Upper lobe of left lung (tissue), 6 donors: ENCODE measurements around the gene WDR45B. TPM values are rescaled to one million over a fixed set of nuclear protein-coding genes. Genes with fewer than 3 reads are reported as not detected.
A peak's percentile ranks its signal among the peaks of the same experiment; 100 is the strongest.
"Not testable (repeated sequence)": the region's sequence is repeated elsewhere in the genome, so short reads cannot be mapped to it uniquely, and the experiment has no call there.

ENCODE experiments used
- ATAC-seq, 2 donors: fragments of 200-7000 bp; cut with Tn5 transposase; one replicate each; pipeline ENCODE4 v1.9.1; 2022; ENCODE audit warnings: mild to moderate bottlenecking in 2 of 2, moderate library complexity in 2 of 2; ENCODE audit not compliant: low FRiP score in 2 of 2
- DNase-seq, 2 donors: peaks; one replicate each; pipeline ENCODE4 v3.0.0-alpha.2; 2019 to 2020
- H3K27ac ChIP-seq, 4 donors: fragments of 200-600 bp; sonication (generic); one replicate each; pipeline ENCODE4 v1.5.1; 2016 to 2019
- H3K27me3 ChIP-seq, 4 donors: fragments of 200-600 bp; sonication (generic); one replicate each; pipeline ENCODE4 v1.5.1; 2017 to 2019
- H3K36me3 ChIP-seq, 4 donors: fragments of 200-600 bp; sonication (generic); one replicate each; pipeline ENCODE4 v1.5.1; 2016 to 2019
- H3K4me1 ChIP-seq, 4 donors: fragments of 200-600 bp; sonication (generic); one replicate each; pipeline ENCODE4 v1.5.1; 2018 to 2019
- H3K4me3 ChIP-seq, 4 donors: fragments of 200-600 bp; sonication (generic); one replicate each; pipeline ENCODE4 v1.5.1; 2017 to 2019; ENCODE audit warnings: mild to moderate bottlenecking in 2 of 4, moderate library complexity in 1 of 4
- H3K9me3 ChIP-seq, 4 donors: fragments of 200-600 bp; sonication (generic); one replicate each; pipeline ENCODE4 v1.5.1; 2018 to 2019
- CTCF ChIP-seq, 6 experiments: fragments of 450-650 bp in 4 of 6; fragments of 200-600 bp in 2 of 6; sonication (generic) in 2 of 6; IDR thresholded peaks; one replicate each; pipeline ENCODE4 v1.5.1; 2016 to 2019; ENCODE audit warnings: antibody characterized with exemption in 6 of 6
- EP300 ChIP-seq, 4 donors: sonication (generic); formaldehyde crosslinking; IDR thresholded peaks; one replicate each; pipeline ENCODE4 v1.5.1; 2017; ENCODE audit warnings: antibody characterized with exemption in 4 of 4, control low read depth in 2 of 4
- POLR2A ChIP-seq, 4 donors: fragments of 450-650 bp; IDR thresholded peaks; one replicate each; pipeline ENCODE4 v1.5.1; 2016 to 2017; ENCODE audit warnings: antibody characterized with exemption in 4 of 4, mild to moderate bottlenecking in 2 of 4
- POLR2AphosphoS5 ChIP-seq, 2 donors: sonication (generic); formaldehyde crosslinking; IDR thresholded peaks; one replicate each; pipeline ENCODE4 v1.5.1; 2017; ENCODE audit warnings: antibody characterized with exemption in 2 of 2
- WGBS, 2 donors: methylation state at CpG; one replicate each; pipeline ENCODE4 v1.1.5; 2017 to 2018; 5-methylcytosine and 5-hydroxymethylcytosine counted together
- total RNA-seq, 6 donors: library from RNA; depleted of rRNA in 4 of 6; stranded (reverse); fragments of >200 nt in 4 of 6; gene quantifications; one replicate each; pipeline versions ENCODE4 v1.1.0 to v1.2.1, GENCODE V29; 2016 to 2021
- donor health status: DM: no; HTN: no; CAD: no; lungs with moderate emphysema.
- donor health status: DM: no; HTN: yes; CAD: no; lungs with severe emphysema.

The WDR45B gene
- total RNA-seq, 6 donors from 2014 or later, result 54.9 to 90.0 (median 74.3) TPM

DNA sequence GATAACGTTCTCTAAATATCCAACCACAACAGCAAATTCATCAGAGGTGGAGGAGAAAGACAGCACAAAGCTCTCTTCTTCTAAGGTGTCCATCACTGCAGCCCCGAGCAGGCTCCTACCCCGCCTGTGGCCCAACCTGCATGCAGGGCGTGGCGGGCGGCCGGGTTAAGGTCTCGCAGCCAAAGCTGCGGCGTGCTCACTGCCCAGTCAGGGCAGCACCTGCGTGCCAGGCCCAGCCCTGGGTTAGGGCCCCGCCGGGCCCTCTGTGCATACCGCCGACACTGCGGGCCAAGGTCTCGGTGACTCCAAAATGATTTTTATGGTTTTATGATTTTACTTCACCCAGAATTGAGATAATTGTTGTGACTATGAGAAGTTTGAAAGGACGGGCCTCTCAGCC is 70.9 kb downstream of the WDR45B start:
- H3K4me3 ChIP-seq, result no peak overlapping the region
- H3K4me1 ChIP-seq, result peaks cover 0 to 7% (median 0%) of the 10 kb centered on the region in 4 donors
- ATAC-seq (no peak), DNase-seq (peak in 1 of 2 donors; percentile 77)
- H3K27ac ChIP-seq, result no peak overlapping the region
- H3K27me3 ChIP-seq, result no peaks in the 10 kb centered on the region
- H3K36me3 ChIP-seq, result peaks cover 3 to 60% (median 41%) of the 10 kb centered on the region in 4 donors
- WGBS, 2 donors, result 91 to 95% methylated on average over 18 of the region's 18 CpGs
- H3K9me3 ChIP-seq, result no peaks in the 10 kb centered on the region
- TF ChIP-seq EP300 (IDR thresholded peaks at IDR 0.05), result no peak
- no peak for TF ChIP-seq CTCF (IDR thresholded peaks at IDR 0.05)
- TF ChIP-seq POLR2AphosphoS5 (IDR thresholded peaks at IDR 0.05), result no peak
- no peak for TF ChIP-seq POLR2A (IDR thresholded peaks at IDR 0.05)

DNA sequence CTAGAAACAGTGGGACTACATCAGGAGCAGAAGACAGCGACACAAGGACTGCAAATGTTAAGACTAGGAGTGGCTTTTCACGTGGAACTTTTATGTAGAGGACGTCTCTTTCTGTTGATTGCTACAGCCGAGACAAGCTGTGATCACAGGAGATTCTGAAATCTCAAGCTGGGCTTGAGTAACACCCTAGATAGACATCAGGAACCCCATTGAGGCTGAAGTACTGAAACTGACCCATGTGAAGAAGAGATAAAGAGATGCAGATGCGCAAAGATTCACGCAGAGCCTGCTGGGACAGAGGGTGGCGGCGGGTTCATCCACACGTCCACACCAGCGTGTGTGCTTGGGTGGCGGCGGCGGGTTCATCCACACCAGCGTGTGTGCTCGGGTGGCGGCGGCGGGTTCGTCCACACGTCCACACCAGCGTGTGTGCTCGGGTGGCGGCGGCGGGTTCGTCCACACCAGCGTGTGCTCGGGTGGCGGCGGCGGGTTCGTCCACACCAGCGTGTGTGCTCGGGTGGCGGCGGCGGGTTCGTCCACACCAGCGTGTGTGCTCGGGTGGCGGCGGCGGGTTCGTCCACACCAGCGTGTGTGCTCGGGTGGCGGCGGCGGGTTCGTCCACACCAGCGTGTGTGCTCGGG is 72.5 kb downstream of the WDR45B start:
- WGBS, 2 donors, result 91 to 92% methylated on average over 23 to 30 of the region's 52 CpGs
- peaks cover 8 to 71% (median 48%) of the 10 kb centered on the region in 4 donors for H3K36me3 ChIP-seq
- H3K4me1 ChIP-seq, DNase-seq, H3K4me3 ChIP-seq, H3K27me3 ChIP-seq, H3K9me3 ChIP-seq, H3K27ac ChIP-seq, ATAC-seq: not testable (repeated sequence)

DNA sequence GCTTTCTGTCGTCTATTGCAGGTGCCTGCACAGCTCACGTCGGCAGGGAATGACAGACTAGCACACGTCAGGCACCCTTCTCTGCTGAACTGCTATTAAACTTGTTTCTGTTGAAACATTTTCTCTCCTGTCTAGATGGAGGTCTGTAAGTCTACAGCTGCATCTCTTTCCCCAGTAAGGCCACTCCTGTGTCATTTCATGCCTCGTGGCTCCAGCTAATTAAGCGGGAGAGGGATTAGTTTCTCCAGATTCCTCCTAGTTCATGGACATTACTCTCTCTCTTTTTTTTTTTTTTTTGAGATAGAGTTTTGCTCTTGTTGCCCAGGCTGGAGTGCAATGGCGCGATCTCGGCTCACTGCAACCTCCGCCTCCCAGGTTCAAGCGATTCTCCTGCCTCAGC is 74.2 kb downstream of the WDR45B start:
- TF ChIP-seq POLR2AphosphoS5 (IDR thresholded peaks at IDR 0.05), result no peak
- no peak for TF ChIP-seq POLR2A (IDR thresholded peaks at IDR 0.05)
- no peak for TF ChIP-seq CTCF (IDR thresholded peaks at IDR 0.05)
- no peak for TF ChIP-seq EP300 (IDR thresholded peaks at IDR 0.05)
- ATAC-seq (no peak), DNase-seq (no peak)
- Histone ChIP-seq H3K4me3 (no peak overlapping the region), H3K27ac (no peak overlapping the region), H3K36me3 (peaks cover 8 to 83% (median 53%) of the 10 kb centered on the region in 4 donors), H3K27me3 (no peaks in the 10 kb centered on the region), H3K9me3 (no peaks in the 10 kb centered on the region), H3K4me1 (peaks cover 2 to 7% (median 4%) of the 10 kb centered on the region in 4 donors)
- WGBS, 2 donors, result 78 to 85% methylated on average over 9 to 11 of the region's 11 CpGs

DNA sequence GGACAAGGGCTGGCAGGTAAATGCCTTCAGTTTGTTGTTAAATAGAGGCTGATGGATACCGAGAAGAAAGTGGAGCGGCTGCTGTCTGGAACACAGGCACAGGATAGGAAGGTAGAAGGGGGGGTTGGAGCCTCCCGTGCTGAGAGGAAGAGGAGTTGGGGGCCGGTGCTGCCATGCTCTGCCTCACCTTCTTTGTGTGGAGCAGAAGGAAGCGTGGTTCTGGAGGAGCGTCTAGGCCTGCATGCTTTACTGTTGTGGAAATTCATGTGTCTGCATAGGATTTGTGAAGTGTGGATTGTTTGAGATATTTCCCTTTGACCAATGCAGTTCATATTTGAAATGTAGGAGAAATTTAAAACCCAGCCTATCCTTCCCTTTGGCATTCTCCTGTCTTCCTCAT is 76.4 kb downstream of the WDR45B start:
- no peak for TF ChIP-seq POLR2A (IDR thresholded peaks at IDR 0.05)
- no peak for TF ChIP-seq CTCF (IDR thresholded peaks at IDR 0.05)
- TF ChIP-seq POLR2AphosphoS5 (IDR thresholded peaks at IDR 0.05), result no peak
- no peak for TF ChIP-seq EP300 (IDR thresholded peaks at IDR 0.05)
- H3K27ac ChIP-seq, result no peak overlapping the region
- H3K4me3 ChIP-seq, result no peak overlapping the region
- peaks cover 14 to 21% (median 18%) of the 10 kb centered on the region in 4 donors for H3K4me1 ChIP-seq
- peaks cover 8 to 91% (median 53%) of the 10 kb centered on the region in 4 donors for H3K36me3 ChIP-seq
- ATAC-seq (no peak), DNase-seq (no peak)
- no peaks in the 10 kb centered on the region for H3K27me3 ChIP-seq
- no peaks in the 10 kb centered on the region for H3K9me3 ChIP-seq
- WGBS, 2 donors, result 86 to 94% methylated on average over 6 of the region's 6 CpGs

DNA sequence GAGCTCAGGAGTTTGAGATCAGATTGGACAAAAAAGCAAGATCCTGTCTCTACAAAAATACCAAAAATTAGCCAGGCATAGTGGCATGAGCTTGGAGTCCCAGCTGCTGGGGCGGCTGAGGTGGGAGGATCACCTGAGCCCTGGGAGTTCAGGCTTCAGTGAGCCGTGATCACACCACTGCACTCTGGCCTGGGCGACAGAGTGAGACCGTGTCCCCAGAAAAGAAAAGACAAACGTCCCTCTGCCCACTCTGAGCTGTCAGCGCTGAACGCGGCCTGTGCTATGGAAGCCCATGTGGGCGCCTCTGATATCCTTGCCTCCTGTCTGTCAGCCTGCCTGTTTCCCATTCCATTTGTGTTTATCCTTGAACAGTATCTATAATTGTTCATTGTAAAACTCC is 78.0 kb downstream of the WDR45B start:
- H3K27ac ChIP-seq, result no peak overlapping the region
- DNase-seq (no peak), ATAC-seq (no peak)
- H3K9me3 ChIP-seq, result no peaks in the 10 kb centered on the region
- no peak overlapping the region for H3K4me3 ChIP-seq
- no peaks in the 10 kb centered on the region for H3K27me3 ChIP-seq
- peaks cover 8 to 93% (median 52%) of the 10 kb centered on the region in 4 donors for H3K36me3 ChIP-seq
- H3K4me1 ChIP-seq, result peaks cover 14 to 30% (median 20%) of the 10 kb centered on the region in 4 donors
- WGBS, 2 donors, result 93 to 96% methylated on average over 9 of the region's 9 CpGs
- TF ChIP-seq POLR2AphosphoS5 (IDR thresholded peaks at IDR 0.05), result no peak

- H3K27ac ChIP-seq, result peak overlapping the region in 2 of 4 donors; percentile 46 to 70
- H3K4me1 ChIP-seq, result peaks cover 14 to 30% (median 23%) of the 10 kb centered on the region in 4 donors
- DNase-seq (no peak), ATAC-seq (no peak)
- H3K36me3 ChIP-seq, result peaks cover 5 to 93% (median 47%) of the 10 kb centered on the region in 4 donors
- no peaks in the 10 kb centered on the region for H3K9me3 ChIP-seq
- 80 to 88% methylated on average over 11 of the region's 11 CpGs for WGBS, 2 donors
- H3K27me3 ChIP-seq, result no peaks in the 10 kb centered on the region
- TF ChIP-seq CTCF (IDR thresholded peaks at IDR 0.05) (no peak), POLR2A (IDR thresholded peaks at IDR 0.05) (no peak), EP300 (IDR thresholded peaks at IDR 0.05) (no peak), POLR2AphosphoS5 (IDR thresholded peaks at IDR 0.05) (no peak)
- H3K4me3 ChIP-seq, result no peak overlapping the region
These were observed 78.6 kb downstream of the WDR45B start for GRCh38 chr17:82569621-82570020.
